Kidney (tissue), 14 donors: ENCODE data around the gene C19orf85. TPM values are rescaled to one million over a fixed set of nuclear protein-coding genes. Genes with fewer than 3 reads are reported as not detected.
"Not testable (repeated sequence)": the region's sequence is repeated elsewhere in the genome, so short reads cannot be mapped to it uniquely, and the experiment has no call there.

ENCODE experiments used
- DNase-seq, 5 donors: peaks; one replicate each; pipeline ENCODE4 v3.0.0-alpha.2; 2013 to 2020
- FAIRE-seq: peaks from 2 replicates; lab custom pipeline; 2012; peaks lifted over from hg19 to GRCh38; lab: Jason Lieb, UNC
- H3K27ac ChIP-seq, 2 donors: one replicate each; pipeline ENCODE4 v1.7.0; 2013; ENCODE audit warnings: low read depth in 2 of 2, low read length in 2 of 2, inconsistent platforms in 1 of 2
- H3K27me3 ChIP-seq: one replicate; pipeline ENCODE4 v1.7.1; 2013; ENCODE audit warnings: low read length, inconsistent platforms; ENCODE audit not compliant: control insufficient read depth, insufficient read depth
- H3K36me3 ChIP-seq, 3 donors: one replicate each; pipeline versions ENCODE4 v1.7.0 to v1.7.1; 2013; ENCODE audit warnings: low read length in 3 of 3, control low read depth in 1 of 3, inconsistent platforms in 1 of 3; ENCODE audit not compliant: insufficient read depth in 3 of 3, control insufficient read depth in 2 of 3
- H3K4me1 ChIP-seq, 3 donors: one replicate each; pipeline versions ENCODE4 v1.7.0 to v1.7.1; 2013; ENCODE audit warnings: low read length in 3 of 3, inconsistent platforms in 1 of 3, low read depth in 1 of 3; ENCODE audit not compliant: control insufficient read depth in 2 of 3, insufficient read depth in 2 of 3
- H3K4me3 ChIP-seq, 3 donors: one replicate each; pipeline versions ENCODE4 v1.7.0 to v1.8.1; 2013; ENCODE audit warnings: low read length in 3 of 3, control low read depth in 1 of 3, inconsistent platforms in 1 of 3
- H3K9ac ChIP-seq, 3 donors: one replicate each; pipeline versions ENCODE4 v1.7.0 to v1.7.1; 2013; ENCODE audit warnings: low read length in 3 of 3, control low read depth in 1 of 3, inconsistent platforms in 1 of 3
- H3K9me3 ChIP-seq, 3 donors: one replicate each; pipeline versions ENCODE4 v1.7.0 to v1.7.1; 2013; ENCODE audit warnings: low read length in 3 of 3, control low read depth in 1 of 3, inconsistent platforms in 1 of 3; ENCODE audit not compliant: control insufficient read depth in 2 of 3, insufficient read depth in 1 of 3
- intact Hi-C: fragments of 100-400 bp; cut with DNase I; formaldehyde crosslinking; loops from one replicate; pipeline ENCODE4 v1.11.1; 2022
- polyA plus RNA-seq: library from polyadenylated mRNA; stranded (reverse); fragments of 350-450 nt; fragmentation: Illumina TruSeq; extraction: RNeasy Lipid Tissue Mini Kit (QIAGEN cat#74804); gene quantifications from one replicate; pipeline ENCODE4 v1.2.3, GENCODE V29; 2014; ENCODE audit warnings: low read depth, low replicate concordance; ENCODE audit not compliant: insufficient read depth
- total RNA-seq: library from RNA; stranded (reverse); fragmentation: NEBNext Ultra II Directional; extraction: Animal tissue kit (Norgen Biotek cat#: 25700); gene quantifications from one replicate; pipeline ENCODE4 v1.2.1, GENCODE V29; 2021
- TF ChIP-seq, protein P1 (sequence below): IDR thresholded peaks from 3 replicates; pipeline ENCODE4 v1.5.1; 2012; ENCODE audit warnings: mild to moderate bottlenecking, moderate library complexity, borderline replicate concordance; ENCODE audit not compliant: insufficient read depth; ENCODE audit errors: extremely low read depth
- donor health status: control.
- donor health status: control.
- donor health status: control.
- donor health status: control.
- donor health status: control.
- donor health status: DM: yes; HTN: yes; CAD: no.
- donor health status: Normal renal cell carcinoma (clear cell type).

Gene C19orf85
- total and polyA plus RNA-seq, 2 donors from 2014 or later = not detected

DNA sequence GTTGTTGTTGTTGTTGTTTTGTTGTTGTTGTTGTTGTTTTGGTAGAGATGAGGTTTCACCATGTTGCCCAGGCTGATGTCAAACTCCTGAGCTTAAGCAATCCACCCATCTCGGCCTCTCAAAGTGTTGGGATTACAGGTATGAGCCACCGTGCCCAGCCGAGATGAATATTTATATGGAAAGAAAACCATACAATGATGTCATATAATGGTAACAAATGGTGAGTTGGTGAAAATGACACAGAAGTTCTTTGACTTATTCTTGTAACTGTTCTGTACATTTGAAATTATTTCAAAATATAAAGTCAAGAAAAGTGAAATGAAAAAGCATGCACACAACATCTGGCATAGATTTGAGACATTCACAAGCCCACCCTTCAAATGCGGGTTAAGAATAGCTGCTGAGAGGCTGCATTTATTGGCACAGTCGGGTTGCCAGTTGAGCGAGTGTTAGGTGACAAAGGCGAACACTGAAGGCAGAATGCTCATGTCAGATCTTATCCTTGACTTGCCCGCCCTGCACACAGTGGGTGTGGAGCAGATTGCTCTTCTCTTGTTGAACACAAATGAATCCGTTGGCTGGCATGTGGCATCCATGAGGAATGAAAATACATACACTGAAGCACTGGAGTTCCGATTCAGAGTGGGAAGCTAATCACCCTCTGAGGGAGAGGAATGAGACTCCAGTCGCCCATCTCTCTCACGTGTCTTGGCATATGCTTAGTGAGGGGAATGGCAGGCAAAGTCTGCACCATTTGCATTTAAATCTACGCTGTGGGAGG lies 41.1 kb downstream of the C19orf85 start:
- H3K27ac ChIP-seq = no peak overlapping the region
- intact Hi-C loops = loop anchor here (10.0 kb wide), 1 partner anchor 269 kb away; the partner anchor contains the start of gene TNNI3
- no peaks in the 10 kb centered on the region for H3K4me1 ChIP-seq
- no peaks in the 10 kb centered on the region for H3K27me3 ChIP-seq
- no peaks in the 10 kb centered on the region for H3K9me3 ChIP-seq
- DNase-seq (no peak), FAIRE-seq (no peak)
- no peak overlapping the region for H3K4me3 ChIP-seq
- H3K36me3 ChIP-seq = no peaks in the 10 kb centered on the region
- H3K9ac ChIP-seq = no peak overlapping the region
- TF ChIP-seq, protein P1, sequence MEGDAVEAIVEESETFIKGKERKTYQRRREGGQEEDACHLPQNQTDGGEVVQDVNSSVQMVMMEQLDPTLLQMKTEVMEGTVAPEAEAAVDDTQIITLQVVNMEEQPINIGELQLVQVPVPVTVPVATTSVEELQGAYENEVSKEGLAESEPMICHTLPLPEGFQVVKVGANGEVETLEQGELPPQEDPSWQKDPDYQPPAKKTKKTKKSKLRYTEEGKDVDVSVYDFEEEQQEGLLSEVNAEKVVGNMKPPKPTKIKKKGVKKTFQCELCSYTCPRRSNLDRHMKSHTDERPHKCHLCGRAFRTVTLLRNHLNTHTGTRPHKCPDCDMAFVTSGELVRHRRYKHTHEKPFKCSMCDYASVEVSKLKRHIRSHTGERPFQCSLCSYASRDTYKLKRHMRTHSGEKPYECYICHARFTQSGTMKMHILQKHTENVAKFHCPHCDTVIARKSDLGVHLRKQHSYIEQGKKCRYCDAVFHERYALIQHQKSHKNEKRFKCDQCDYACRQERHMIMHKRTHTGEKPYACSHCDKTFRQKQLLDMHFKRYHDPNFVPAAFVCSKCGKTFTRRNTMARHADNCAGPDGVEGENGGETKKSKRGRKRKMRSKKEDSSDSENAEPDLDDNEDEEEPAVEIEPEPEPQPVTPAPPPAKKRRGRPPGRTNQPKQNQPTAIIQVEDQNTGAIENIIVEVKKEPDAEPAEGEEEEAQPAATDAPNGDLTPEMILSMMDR = no peak

DNA sequence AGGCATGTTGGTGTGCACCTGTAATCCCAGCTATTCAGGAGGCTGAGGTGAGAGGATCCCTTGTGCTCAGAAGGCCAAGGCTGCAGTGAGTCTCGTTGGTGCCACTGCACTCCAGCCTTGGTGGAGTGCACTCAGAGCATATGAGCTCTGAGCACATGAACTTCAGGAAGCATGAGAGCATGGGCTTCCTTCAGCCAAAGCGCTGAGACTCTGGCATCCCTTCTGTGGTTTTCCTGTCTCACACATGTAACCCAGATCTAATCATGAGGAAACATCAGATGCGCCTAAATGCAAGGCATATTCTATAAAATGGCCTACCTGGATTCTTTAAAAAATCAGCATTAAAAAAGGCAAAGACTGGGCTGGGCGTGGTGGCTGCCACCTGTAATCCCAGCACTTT lies 43.3 kb downstream of the C19orf85 start:
- H3K4me1 ChIP-seq, DNase-seq, H3K4me3 ChIP-seq, H3K9me3 ChIP-seq, H3K9ac ChIP-seq, H3K36me3 ChIP-seq, FAIRE-seq, H3K27ac ChIP-seq, H3K27me3 ChIP-seq: not testable (repeated sequence)
- intact Hi-C loops = loop anchor here (10.0 kb wide), 1 partner anchor 266 kb away; the partner anchor contains the start of gene TNNI3

DNA sequence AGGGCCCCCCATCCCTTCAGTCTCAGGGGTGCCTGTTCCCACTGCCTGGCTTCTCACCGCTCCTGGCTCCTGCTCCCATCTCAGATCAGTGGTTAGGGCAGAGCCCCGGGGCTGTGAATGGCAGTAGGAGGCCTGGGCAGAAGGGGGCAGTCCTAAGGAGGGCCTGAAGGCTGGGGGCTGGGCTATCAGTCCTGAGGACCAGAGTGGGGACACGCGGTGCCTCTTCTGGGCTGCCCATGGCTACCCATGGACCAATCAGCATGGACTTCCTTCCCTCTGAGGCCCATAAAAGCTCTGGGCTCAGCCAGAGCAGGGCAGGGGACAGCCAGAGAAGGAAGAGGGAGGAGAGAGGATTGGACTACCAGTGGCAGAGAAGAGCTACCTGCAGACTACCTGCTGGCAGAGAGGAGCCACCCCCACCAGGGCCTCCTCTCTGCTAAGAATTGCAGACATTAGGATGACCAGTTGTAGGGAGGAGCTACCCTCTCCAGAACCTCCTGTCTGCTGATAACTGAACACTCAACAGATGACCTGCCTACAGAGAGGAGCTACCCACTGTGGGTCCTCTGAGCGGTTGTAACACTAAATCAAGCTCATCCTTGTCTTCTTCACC lies 44.8 kb downstream of the C19orf85 start:
- Histone ChIP-seq H3K27ac (no peak overlapping the region), H3K9me3 (no peaks in the 10 kb centered on the region), H3K4me3 (no peak overlapping the region), H3K27me3 (no peaks in the 10 kb centered on the region), H3K9ac (no peak overlapping the region), H3K4me1 (no peaks in the 10 kb centered on the region), H3K36me3 (no peaks in the 10 kb centered on the region)
- intact Hi-C loops = loop anchor here (10.0 kb wide), 1 partner anchor 265 kb away; the partner anchor contains the start of gene TNNI3
- TF ChIP-seq, protein P1 = no peak
- DNase-seq (no peak), FAIRE-seq (no peak)

DNA sequence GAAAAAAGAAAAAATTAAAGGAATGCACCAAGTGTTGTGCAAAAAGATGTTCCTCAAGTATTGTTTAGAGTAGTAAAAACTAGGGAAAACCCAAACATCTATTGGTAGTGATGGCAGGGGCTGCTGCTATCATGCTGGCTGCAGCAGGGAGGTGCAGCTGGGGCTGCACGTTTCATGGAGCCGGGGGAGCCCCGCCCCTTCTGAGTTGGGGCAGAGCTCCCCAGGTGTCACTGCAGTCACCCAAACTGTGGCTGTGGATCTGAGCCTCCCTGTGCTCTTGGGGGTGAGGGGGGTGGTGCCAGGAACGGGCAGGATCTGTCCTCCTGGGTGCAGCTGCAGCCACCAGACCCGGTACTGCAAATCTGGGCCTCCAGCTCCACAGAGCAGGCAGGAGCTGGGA lies 45.4 kb downstream of the C19orf85 start:
- no peaks in the 10 kb centered on the region for H3K9me3 ChIP-seq
- intact Hi-C loops = no loop called here
- no peak overlapping the region for H3K27ac ChIP-seq
- H3K27me3 ChIP-seq = no peaks in the 10 kb centered on the region
- H3K36me3 ChIP-seq = no peaks in the 10 kb centered on the region
- no peak overlapping the region for H3K4me3 ChIP-seq
- no peaks in the 10 kb centered on the region for H3K4me1 ChIP-seq
- TF ChIP-seq, protein P1 = no peak
- no peak for FAIRE-seq
- H3K9ac ChIP-seq = no peak overlapping the region
- DNase-seq = no peak
